Prostate gland (tissue), 2 donors: Measurements from ENCODE around the gene KCNQ1. TPM values are rescaled to one million over a fixed set of nuclear protein-coding genes. Genes with fewer than 3 reads are reported as not detected.
A peak's percentile ranks its signal among the peaks of the same experiment; 100 is the strongest.

Source experiments
- DNase-seq: peaks from one replicate; pipeline ENCODE4 v3.0.0-alpha.2; 2019; ENCODE audit warnings: low spot score
- H3K27ac ChIP-seq, 2 donors: fragments of 200-600 bp; sonication (generic); 2 replicates each; pipeline ENCODE4 v1.5.1; 2017 to 2019
- H3K27me3 ChIP-seq: fragments of 200-600 bp; sonication (generic); replicated peaks from 2 replicates; pipeline ENCODE4 v1.5.1; 2019; ENCODE audit not compliant: insufficient read depth
- H3K36me3 ChIP-seq, 2 donors: fragments of 200-600 bp; sonication (generic); 1 replicate in 1 of 2; 2 replicates in 1 of 2; pipeline versions ENCODE4 v1.5.1 to v1.8.1; 2017 to 2019
- H3K4me1 ChIP-seq: fragments of 200-600 bp; sonication (generic); replicated peaks from 2 replicates; pipeline ENCODE4 v1.5.1; 2019
- H3K4me3 ChIP-seq, 2 donors: fragments of 200-600 bp; sonication (generic); 2 replicates each; pipeline ENCODE4 v1.5.1; 2017 to 2019
- H3K9me3 ChIP-seq: fragments of 200-600 bp; sonication (generic); 2 replicates; pipeline ENCODE4 v1.5.1; 2017
- CTCF ChIP-seq, 4 experiments: fragments of 200-600 bp in 2 of 4; fragments of 450-650 bp in 2 of 4; sonication (generic) in 2 of 4; IDR thresholded peaks; 1 replicate in 3 of 4; 2 replicates in 1 of 4; pipeline ENCODE4 v1.5.1; 2016 to 2019; ENCODE audit warnings: antibody characterized with exemption in 4 of 4, mild to moderate bottlenecking in 2 of 4, moderate library complexity in 2 of 4
- POLR2A ChIP-seq: fragments of 450-650 bp; IDR thresholded peaks from one replicate; pipeline ENCODE4 v1.6.1; 2016; ENCODE audit warnings: antibody characterized with exemption, mild to moderate bottlenecking
- POLR2AphosphoS5 ChIP-seq: sonication (generic); formaldehyde crosslinking; IDR thresholded peaks from one replicate; pipeline ENCODE4 v1.6.1; 2017; ENCODE audit warnings: antibody characterized with exemption
- WGBS: methylation state at CpG from one replicate; pipeline ENCODE4 v1.1.5; 2018; 5-methylcytosine and 5-hydroxymethylcytosine counted together
- intact Hi-C: fragments of 100-400 bp; cut with DNase I; formaldehyde crosslinking; loops from one replicate; pipeline ENCODE4 v1.14.2; 2022
- total RNA-seq, 2 donors: library from RNA; depleted of rRNA; stranded (reverse); fragments of >200 nt; gene quantifications; one replicate each; pipeline ENCODE4 v1.1.0, GENCODE V29; 2016

Gene KCNQ1
- total RNA-seq, 2 donors from 2014 or later, result 10.0 to 33.8 TPM

GRCh38 chr11:2416765-2417164, 28.0 kb upstream of the KCNQ1 start:
- intact Hi-C loops, result no loop called here

GRCh38 chr11:2417856-2418692, 26.7 kb upstream of the KCNQ1 start:
- TF ChIP-seq CTCF (IDR thresholded peaks at IDR 0.05) (no peak), POLR2A (no peak), POLR2AphosphoS5 (no peak)
- WGBS, result 85% methylated on average over 30 of the region's 30 CpGs
- Histone ChIP-seq H3K4me1 (no peaks in the 10 kb centered on the region), H3K27me3 (no peaks in the 10 kb centered on the region), H3K9me3 (no peaks in the 10 kb centered on the region), H3K36me3 (no peaks in the 10 kb centered on the region), H3K4me3 (no peak overlapping the region), H3K27ac (no peak overlapping the region)
- DNase-seq, result no peak
- intact Hi-C loops, result no loop called here

More at GRCh38 chr11:2416765-2417164, 28.0 kb upstream of the KCNQ1 start:
- H3K27me3 ChIP-seq, result no peaks in the 10 kb centered on the region
- H3K36me3 ChIP-seq, result no peaks in the 10 kb centered on the region
- H3K9me3 ChIP-seq, result no peaks in the 10 kb centered on the region
- H3K27ac ChIP-seq, result no peak overlapping the region
- DNase-seq, result no peak
- no peak overlapping the region for H3K4me3 ChIP-seq
- TF ChIP-seq POLR2A, result no peak
- no peak for TF ChIP-seq POLR2AphosphoS5
- no peak for TF ChIP-seq CTCF (IDR thresholded peaks at IDR 0.05)
- no peaks in the 10 kb centered on the region for H3K4me1 ChIP-seq
- 79% methylated on average over 18 of the region's 18 CpGs for WGBS

- no peak overlapping the region for H3K27ac ChIP-seq
- DNase-seq, result no peak
- WGBS, result 83% methylated on average over 21 of the region's 21 CpGs
- intact Hi-C loops, result loop anchor here (1.0 kb wide), 1 partner anchor 114 kb away; no protein-coding TSS in a partner anchor
- H3K27me3 ChIP-seq, result no peaks in the 10 kb centered on the region
- TF ChIP-seq CTCF (IDR thresholded peaks at IDR 0.05) (no peak), POLR2AphosphoS5 (no peak)
- no peaks in the 10 kb centered on the region for H3K4me1 ChIP-seq
- no peaks in the 10 kb centered on the region for H3K36me3 ChIP-seq
- H3K4me3 ChIP-seq, result no peak overlapping the region
- H3K9me3 ChIP-seq, result no peaks in the 10 kb centered on the region
Observed at GRCh38 chr11:2418693-2419360, 26.0 kb upstream of the KCNQ1 start.

GRCh38 chr11:2419638-2420501, 24.9 kb upstream of the KCNQ1 start:
- Histone ChIP-seq H3K4me3 (no peak overlapping the region), H3K4me1 (no peaks in the 10 kb centered on the region), H3K36me3 (no peaks in the 10 kb centered on the region), H3K9me3 (no peaks in the 10 kb centered on the region), H3K27ac (no peak overlapping the region), H3K27me3 (no peaks in the 10 kb centered on the region)
- 57% methylated on average over 35 of the region's 36 CpGs for WGBS
- peak; percentile 57 for DNase-seq
- intact Hi-C loops, result loop anchor here (1.0 kb wide), 2 partner anchors 115 to 223 kb away; no protein-coding TSS in a partner anchor
- TF ChIP-seq CTCF (IDR thresholded peaks at IDR 0.05) (peak; percentile 77 to 93 (median 84)), POLR2AphosphoS5 (peak; percentile 29), POLR2A (no peak)
